T-helper 2 cell treated with Interferon-gamma antibody and Interleukin-4, amounts not matched to agents 100 ng/mL and 5 ng/mL, for 36 hours (primary cell): Measurements from ENCODE around the gene RAI14. TPM values are rescaled to one million over a fixed set of nuclear protein-coding genes. Genes with fewer than 3 reads are reported as not detected.
"Not testable (repeated sequence)": the region's sequence is repeated elsewhere in the genome, so short reads cannot be mapped to it uniquely, and the experiment has no call there.

Experiments used
- intact Hi-C: fragments of 100-400 bp; cut with micrococcal nuclease; formaldehyde crosslinking; loops from one replicate; pipeline ENCODE4 v1.15.1; 2023
- total RNA-seq: library from RNA; stranded (reverse); gene quantifications from 2 replicates; pipeline ENCODE4 v1.2.3, GENCODE V29; 2022

The RAI14 gene
- total RNA-seq, 1 donor from 2014 or later: 1.2 TPM

- intact Hi-C loops: no loop called here
Observed at GRCh38 chr5:34811706-34812105, 155.6 kb downstream of the RAI14 start.

DNA sequence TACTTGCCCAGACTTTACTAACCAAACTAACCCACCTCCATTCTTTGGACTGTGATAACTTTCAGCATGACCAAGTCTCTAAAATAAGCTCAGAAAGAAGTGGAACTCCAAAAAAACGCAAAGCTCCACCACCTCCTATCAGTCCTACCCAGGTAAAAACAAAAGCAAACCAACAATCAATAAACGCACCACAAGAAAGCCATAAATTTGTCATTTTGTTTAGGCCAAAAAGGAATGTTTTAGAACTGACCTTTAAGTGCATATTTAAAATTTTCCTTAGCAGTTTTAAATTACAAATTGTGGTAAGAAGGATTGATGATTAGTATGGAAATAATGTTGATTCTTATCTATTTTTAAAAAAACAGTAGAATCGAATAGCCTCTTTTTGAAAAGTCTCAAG, 157.4 kb downstream of the RAI14 start:
- intact Hi-C loops: no loop called here

DNA sequence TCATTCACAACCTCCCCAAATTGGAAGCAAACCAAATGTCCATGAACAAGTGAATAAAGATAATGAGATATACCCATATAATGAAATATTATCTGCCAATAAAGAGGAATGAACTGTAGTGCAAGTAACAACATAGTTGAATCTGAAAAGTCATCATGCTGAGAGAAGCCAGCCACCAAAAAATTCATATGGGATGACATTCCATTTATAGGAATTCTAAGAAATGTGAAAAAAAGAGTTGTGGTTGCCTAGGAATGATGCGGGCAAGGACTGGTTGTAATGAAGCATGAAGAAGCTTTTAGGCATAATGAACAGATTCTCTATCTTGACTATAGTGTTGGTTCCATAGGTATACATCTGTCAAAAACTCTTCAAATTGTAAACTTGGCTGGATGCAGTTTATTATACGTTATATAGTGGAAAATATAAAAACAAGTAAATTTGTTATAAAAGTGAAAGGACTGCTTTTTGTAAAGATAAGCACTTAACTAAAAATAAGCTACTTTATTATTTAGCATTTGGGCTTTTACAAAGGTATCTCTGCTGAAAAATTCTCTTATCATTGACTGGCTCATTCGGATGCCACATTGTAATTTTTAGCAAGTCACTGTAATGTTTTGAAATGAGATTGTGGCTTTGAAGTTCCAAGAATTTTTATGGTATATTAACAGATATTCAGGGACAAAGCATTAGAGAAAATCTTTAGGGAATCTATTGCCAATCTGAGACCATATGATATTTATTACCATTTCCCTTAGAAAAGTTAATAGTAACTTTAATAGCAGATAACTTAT, 161.6 kb downstream of the RAI14 start:
- intact Hi-C loops: no loop called here

GRCh38 chr5:34818717-34819116, 162.6 kb downstream of the RAI14 start:
- intact Hi-C loops: no loop called here

DNA sequence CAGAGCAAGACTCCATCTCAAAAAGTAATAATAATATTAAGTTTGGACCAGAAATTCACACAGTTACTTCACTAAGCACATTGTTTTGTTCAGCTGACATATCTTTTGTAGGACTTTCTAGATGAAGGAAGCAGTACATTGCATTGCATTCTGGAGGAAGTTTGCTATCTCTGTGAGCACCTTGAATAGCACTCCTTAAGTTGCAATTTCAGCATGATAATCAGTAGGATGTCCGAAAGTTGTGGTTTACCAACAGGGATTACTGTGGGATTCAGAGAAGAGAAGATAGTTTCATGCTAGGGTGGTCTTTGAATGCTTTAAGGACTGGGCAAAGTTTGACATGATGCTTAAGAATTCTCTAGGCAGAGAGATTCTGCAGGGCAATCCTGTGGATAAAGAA, 164.5 kb downstream of the RAI14 start:
- intact Hi-C loops: no loop called here

DNA sequence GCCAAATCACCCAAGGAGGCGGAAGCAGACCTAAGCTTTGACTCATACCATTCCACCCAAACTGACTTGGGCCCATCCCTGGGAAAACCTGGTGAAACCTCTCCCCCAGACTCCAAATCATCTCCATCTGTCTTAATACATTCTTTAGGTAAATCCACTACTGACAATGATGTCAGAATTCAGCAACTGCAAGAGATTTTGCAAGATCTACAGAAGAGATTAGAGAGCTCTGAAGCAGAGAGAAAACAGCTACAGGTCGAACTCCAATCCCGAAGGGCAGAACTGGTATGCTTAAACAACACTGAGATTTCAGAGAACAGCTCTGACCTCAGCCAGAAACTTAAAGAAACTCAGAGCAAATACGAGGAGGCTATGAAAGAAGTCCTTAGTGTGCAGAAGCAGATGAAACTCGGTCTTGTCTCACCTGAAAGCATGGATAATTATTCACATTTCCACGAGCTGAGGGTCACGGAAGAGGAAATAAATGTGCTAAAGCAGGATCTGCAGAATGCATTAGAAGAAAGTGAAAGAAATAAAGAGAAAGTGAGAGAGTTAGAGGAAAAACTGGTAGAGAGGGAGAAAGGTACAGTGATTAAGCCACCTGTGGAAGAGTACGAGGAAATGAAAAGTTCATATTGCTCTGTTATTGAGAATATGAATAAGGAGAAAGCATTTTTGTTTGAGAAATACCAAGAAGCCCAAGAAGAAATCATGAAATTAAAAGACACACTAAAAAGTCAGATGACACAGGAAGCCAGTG, 167.0 kb downstream of the RAI14 start:
- intact Hi-C loops: no loop called here

- intact Hi-C loops: no loop called here
Observed at GRCh38 chr5:34826347-34826746, 170.2 kb downstream of the RAI14 start.

DNA sequence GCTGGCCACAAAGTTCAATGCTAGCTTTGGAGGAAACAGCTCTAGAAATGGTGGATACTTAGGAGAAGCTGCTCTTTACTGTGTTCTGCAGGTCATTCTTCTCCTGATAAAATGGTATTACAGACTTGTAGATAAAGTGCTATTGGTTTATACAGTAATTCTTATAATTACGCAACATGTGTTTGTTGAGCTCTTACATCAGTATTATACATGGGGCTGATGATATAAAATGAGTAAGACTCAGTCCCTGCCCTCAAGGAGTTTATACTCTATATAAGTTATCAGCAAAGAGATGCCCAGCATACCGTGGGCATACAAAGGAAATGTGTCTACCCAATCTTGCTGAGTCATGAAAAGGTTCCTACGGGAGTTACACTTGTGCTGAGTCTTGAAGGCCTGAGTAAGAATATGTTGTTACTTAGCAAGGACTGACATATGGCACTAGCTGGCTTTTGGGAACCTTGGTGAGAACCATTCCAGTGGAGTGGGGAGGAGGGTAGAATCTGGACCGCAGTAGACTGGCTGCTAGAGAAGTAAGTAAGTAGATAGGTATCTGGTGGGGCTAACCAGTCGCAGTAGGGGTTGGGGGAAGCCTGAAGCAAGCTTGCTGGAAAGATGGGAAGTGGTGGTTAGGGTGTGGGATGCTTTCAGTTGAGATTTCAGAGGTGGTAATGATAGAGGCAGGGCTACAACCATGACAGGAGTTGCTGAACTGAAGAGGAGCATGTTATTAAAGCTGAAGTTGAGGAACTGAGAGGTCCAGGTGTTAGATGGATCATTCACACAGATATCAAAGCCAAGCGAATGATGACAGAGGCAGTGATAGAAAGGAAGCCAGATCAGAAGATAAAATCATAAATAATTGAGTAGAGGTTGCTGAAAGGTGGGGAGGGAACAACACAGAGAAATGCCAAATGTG, 171.7 kb downstream of the RAI14 start:
- intact Hi-C loops: no loop called here

DNA sequence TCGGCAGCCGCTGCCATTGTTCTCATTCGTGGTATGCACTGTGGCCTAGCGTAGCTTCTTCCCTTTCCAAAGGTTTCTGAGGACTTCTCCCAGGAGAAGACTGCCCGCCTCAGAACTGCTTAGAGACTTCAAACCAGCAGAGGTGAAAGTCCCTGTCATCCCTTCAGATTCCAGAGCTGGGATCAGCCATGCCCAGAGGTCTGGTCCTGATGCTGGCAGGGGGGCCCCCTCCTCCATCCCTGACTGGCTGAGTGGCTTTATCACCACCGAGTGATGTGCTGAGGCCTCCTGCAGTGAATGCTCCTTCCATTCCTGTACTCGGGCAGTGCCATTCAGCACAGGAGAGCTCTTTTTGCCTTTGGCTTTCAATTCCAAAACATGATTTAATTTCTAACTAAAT, 174.7 kb downstream of the RAI14 start:
- intact Hi-C loops: not testable (repeated sequence)

DNA sequence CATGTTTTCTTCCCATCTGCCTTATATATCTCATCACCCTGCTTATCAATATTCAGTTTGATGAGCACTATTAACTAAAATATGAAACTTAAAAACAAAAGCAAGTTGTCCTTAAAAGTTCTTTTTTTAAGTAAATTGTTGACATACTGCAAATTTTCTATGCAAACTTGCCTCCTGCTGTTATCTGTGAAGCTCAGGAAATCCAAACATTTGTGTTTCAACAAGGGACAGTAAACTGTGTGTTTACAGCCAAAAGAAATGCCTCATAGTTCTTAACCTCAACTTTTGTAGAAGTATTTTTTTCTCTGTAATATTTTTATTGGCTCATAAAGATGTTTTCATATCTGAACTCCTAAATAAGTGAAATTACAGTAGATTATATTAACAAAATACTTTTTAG, 175.2 kb downstream of the RAI14 start:
- intact Hi-C loops: no loop called here

- intact Hi-C loops: no loop called here
Observed at GRCh38 chr5:34832568-34832967, 176.4 kb downstream of the RAI14 start.

DNA sequence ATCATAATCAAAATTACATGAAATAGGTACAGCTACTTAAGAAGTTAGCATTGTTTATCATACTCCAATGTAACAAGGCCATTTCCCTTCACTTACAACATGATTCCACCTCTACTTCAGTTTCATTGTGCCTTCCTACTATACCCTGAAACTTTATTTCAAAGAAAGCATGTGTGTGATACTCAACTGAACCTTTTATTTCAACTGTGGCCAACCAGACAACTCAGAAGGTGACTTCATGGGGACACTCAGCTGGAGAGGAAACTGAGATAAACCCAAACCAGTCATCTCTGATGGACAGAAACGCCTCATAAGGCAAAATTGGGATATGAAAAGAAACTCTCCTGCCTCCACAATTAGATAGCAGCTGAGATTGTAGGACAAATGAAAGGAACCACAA, 177.0 kb downstream of the RAI14 start:
- intact Hi-C loops: no loop called here

DNA sequence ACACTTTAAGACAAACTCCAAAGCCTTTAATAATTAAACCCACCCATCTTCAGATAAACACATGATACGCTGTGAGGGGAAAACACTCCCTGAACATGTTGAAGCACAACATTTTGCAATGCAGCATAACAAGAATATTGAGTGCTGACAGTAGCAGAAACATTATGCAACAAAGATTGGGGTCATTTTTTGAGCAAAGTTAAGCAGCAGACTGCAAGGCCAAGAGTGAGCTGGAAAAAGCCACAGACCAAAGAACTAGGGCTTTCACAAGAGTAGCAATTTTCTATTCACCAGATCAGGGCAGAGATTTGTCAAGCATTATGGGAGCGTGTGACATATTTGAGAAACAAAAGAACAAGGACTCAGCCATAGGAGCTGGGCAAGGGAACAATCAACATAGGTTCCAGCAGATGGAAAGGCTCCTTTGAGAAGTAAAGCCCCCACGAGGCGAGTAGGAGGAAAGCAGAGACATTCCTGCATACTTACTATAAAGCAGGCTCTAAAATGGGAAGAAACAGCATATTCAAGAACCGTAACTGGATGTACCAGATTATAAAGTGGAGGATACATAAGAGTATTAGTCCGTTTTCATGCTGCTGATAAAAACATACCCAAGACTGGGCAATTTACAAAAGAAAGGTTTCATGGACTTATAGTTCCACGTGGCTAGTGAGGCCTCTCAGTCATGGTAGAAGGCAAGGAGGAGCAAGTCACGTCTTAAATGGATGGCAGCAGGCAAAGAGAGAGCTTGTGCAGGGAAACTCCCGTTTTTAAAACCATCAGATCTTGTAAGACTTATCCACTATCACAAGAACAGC, 178.1 kb downstream of the RAI14 start:
- intact Hi-C loops: no loop called here

DNA sequence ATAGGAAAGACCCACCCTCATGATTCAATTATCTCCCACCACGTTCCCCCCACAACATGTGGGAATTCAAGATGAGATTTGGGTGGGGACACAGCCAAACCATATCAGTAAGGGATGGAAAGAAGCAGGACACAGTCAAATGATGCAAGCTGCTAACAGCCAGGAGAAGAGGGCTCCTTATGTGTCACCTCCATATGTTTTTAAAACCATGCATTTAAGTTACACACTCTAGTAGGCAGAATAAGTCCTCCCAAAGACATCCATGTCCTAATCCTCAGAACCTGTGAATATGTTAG, 178.6 kb downstream of the RAI14 start:
- intact Hi-C loops: loop anchor here (5.0 kb wide), 1 partner anchor 337 kb away; no protein-coding TSS in a partner anchor

DNA sequence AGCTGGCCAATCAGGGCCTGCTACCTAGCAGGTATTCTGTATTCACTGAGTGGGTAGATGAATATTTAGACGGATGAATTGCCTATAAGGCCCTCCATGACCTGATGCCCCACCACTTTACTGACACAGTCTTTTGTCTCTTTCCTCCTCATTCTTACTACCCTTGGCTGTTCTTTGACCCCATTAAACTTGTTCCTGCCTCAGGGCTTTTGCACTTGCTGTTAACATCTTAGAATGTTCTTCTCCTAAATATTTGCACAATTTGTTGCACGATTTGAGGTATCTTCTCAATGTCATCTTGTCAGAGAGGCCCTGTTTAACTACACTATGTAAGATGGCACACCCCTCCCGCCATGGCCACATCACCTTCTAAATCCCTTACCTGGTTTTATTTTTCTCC, 179.5 kb downstream of the RAI14 start:
- intact Hi-C loops: loop anchor here (5.0 kb wide), 1 partner anchor 338 kb away; no protein-coding TSS in a partner anchor

DNA sequence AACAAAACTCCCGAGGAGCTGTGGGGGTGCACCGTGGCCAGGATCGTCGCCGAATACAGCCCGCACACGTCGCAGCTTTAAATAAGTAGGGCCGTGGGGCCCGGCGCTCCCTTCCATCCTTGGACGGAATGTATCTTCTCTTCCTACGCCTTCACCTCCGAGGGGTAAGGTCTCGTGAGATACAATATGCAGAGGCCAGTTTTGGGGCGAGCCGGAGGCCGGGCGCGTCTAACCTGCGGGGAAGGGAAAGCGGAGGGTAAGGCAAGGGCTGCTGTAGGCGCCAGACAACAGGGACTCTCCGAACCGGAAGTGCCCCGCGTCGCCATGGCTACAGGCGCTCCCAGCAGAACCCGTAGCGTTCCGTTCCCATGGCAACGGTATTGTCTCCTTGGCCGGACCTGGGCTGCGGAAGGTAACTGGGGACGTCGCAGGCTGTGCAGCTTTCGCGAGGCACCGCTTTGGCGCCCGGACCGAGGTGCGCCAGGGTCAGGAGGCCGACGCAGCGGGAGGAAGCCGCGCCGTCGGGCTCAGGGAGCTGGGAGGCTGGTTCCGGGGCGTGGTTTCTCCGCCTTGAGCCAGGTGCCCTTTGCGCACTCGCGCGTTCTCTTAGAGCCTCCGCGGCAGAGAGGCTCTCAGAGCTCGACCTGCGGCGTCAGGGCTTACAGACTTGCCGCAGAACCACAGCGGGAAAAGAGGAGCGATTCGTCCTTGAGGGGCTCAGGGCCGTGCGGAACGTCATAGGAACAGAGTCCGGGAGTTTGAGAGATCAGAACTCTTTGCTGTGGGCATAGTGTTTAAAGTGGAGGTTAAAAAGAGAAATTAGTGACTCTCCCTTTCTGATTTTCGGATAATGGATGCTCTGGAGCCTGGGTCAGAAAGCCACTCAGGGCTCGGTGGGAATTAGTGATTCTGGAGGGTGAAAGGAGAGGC, 182.9 kb downstream of the RAI14 start, which contains the start of gene TTC23L:
Gene TTC23L (plus strand): TSS at position 380 of the 930 bp plus-strand sequence. CDS start 1,508 bp downstream, outside the sequence.
- intact Hi-C loops: loop anchor here (1.0 to 5.0 kb wide), 3 partner anchors 76 to 1398 kb away; partner anchors contain the start of genes BRIX1, RAD1 and TARS1

GRCh38 chr5:34841816-34842215, 185.7 kb downstream of the RAI14 start:
- intact Hi-C loops: no loop called here

- intact Hi-C loops: no loop called here
Observed at GRCh38 chr5:34842554-34842953, 186.4 kb downstream of the RAI14 start.

- intact Hi-C loops: no loop called here
Observed at GRCh38 chr5:34843497-34843896, 187.4 kb downstream of the RAI14 start.

- intact Hi-C loops: no loop called here
Observed at GRCh38 chr5:34844106-34844505, 188.0 kb downstream of the RAI14 start.
